Thyroid gland (tissue), 4 donors: Measurements from ENCODE around the gene SENP2.

Experiments
- POLR2A ChIP-seq, 2 donors: fragments of 450-650 bp; IDR thresholded peaks; one replicate each; pipeline ENCODE4 v1.6.1; 2017; ENCODE audit warnings: antibody characterized with exemption in 2 of 2, mild to moderate bottlenecking in 2 of 2, moderate library complexity in 1 of 2
- TF ChIP-seq, protein P1 (sequence below), 6 experiments: fragments of 200-600 bp in 3 of 6; fragments of 450-650 bp in 3 of 6; sonication (generic) in 3 of 6; IDR thresholded peaks; one replicate each; pipeline ENCODE4 v1.5.1; 2016 to 2019; ENCODE audit warnings: antibody characterized with exemption in 6 of 6, mild to moderate bottlenecking in 2 of 6, inconsistent platforms in 1 of 6, moderate library complexity in 1 of 6

- TF ChIP-seq, protein P1, sequence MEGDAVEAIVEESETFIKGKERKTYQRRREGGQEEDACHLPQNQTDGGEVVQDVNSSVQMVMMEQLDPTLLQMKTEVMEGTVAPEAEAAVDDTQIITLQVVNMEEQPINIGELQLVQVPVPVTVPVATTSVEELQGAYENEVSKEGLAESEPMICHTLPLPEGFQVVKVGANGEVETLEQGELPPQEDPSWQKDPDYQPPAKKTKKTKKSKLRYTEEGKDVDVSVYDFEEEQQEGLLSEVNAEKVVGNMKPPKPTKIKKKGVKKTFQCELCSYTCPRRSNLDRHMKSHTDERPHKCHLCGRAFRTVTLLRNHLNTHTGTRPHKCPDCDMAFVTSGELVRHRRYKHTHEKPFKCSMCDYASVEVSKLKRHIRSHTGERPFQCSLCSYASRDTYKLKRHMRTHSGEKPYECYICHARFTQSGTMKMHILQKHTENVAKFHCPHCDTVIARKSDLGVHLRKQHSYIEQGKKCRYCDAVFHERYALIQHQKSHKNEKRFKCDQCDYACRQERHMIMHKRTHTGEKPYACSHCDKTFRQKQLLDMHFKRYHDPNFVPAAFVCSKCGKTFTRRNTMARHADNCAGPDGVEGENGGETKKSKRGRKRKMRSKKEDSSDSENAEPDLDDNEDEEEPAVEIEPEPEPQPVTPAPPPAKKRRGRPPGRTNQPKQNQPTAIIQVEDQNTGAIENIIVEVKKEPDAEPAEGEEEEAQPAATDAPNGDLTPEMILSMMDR (IDR thresholded peaks at IDR 0.05), result no peak
- no peak for TF ChIP-seq POLR2A (IDR thresholded peaks at IDR 0.05)
Observed at GRCh38 chr3:185632996-185633395, 46.9 kb downstream of the SENP2 start.
